Panc1 (cell line): Measurements from ENCODE around the gene SRCAP. TPM values are rescaled to one million over a fixed set of nuclear protein-coding genes. Genes with fewer than 3 reads are reported as not detected.

ENCODE experiments used
- ATAC-seq: fragments of 200-7000 bp; cut with Tn5 transposase; 2 replicates; pipeline ENCODE4 v1.9.1; 2020; ENCODE audit warnings: mild to moderate bottlenecking, moderate library complexity
- BruUV-seq: library from RNA; stranded (reverse); fragments of 400-500 nt; replicated peaks from 2 replicates; lab custom pipeline; 2021; lab: Mats Ljungman, UMichigan
- CTCF ChIA-PET: fragments of 300-600 bp; sonication (Branson Sonifier 250); formaldehyde crosslinking; loops from one replicate; lab custom pipeline; 2022; ENCODE audit warnings: antibody characterized with exemption; lab: Charles Lee
- POLR2A ChIA-PET: fragments of 300-600 bp; sonication (Branson Sonifier 250); formaldehyde crosslinking; loops from one replicate; lab custom pipeline; 2022; ENCODE audit warnings: antibody characterized with exemption; lab: Charles Lee
- DNase-seq: peaks from one replicate; pipeline ENCODE4 v3.0.0-alpha.2; 2010; ENCODE audit warnings: low read depth, low spot score
- H3K27ac ChIP-seq: 2 replicates; pipeline ENCODE4 v1.5.1; 2011; ENCODE audit warnings: mild to moderate bottlenecking, low read length, inconsistent platforms
- H3K27me3 ChIP-seq: fragments of 200-500 bp; sonication (Bioruptor generic); 2 replicates; pipeline ENCODE4 v1.6.0; 2014; ENCODE audit warnings: low read length, inconsistent platforms; ENCODE audit not compliant: control insufficient read depth, insufficient read depth
- H3K36me3 ChIP-seq: fragments of 200-500 bp; sonication (Bioruptor generic); 2 replicates; pipeline ENCODE4 v1.5.1; 2014; ENCODE audit warnings: inconsistent platforms, mild to moderate bottlenecking, low read length, moderate library complexity; ENCODE audit not compliant: control insufficient read depth, insufficient read depth
- H3K4me1 ChIP-seq: 2 replicates; pipeline ENCODE4 v1.5.1; 2011; ENCODE audit warnings: inconsistent platforms, mild to moderate bottlenecking, low read length, moderate library complexity; ENCODE audit not compliant: control insufficient read depth, insufficient read depth
- H3K4me3 ChIP-seq, 2 experiments: 2 replicates each; pipeline ENCODE4 v1.5.1; 2011 to 2012; ENCODE audit warnings: low read depth in 2 of 2, low read length in 2 of 2, mild to moderate bottlenecking in 2 of 2, inconsistent platforms in 1 of 2, moderate library complexity in 1 of 2
- H3K9me3 ChIP-seq: fragments of 200-500 bp; sonication (Bioruptor generic); 2 replicates; pipeline ENCODE4 v1.5.1; 2014; ENCODE audit warnings: low read depth, mild to moderate bottlenecking, inconsistent platforms, low read length, moderate library complexity; ENCODE audit not compliant: control insufficient read depth, insufficient read depth
- CTCF ChIP-seq: fragments of 450-650 bp; IDR thresholded peaks from 2 replicates; pipeline ENCODE4 v1.5.1; 2017; ENCODE audit warnings: mild to moderate bottlenecking
- POLR2AphosphoS5 ChIP-seq: IDR thresholded peaks from 2 replicates; pipeline ENCODE4 v1.6.1; 2012; ENCODE audit warnings: mild to moderate bottlenecking, low read depth, low read length, moderate library complexity
- REST ChIP-seq, 2 experiments: IDR thresholded peaks; 2 replicates each; pipeline ENCODE4 v1.6.1; 2011 to 2012; ENCODE audit warnings: low read depth in 2 of 2, control low read depth in 1 of 2, low read length in 1 of 2, mild to moderate bottlenecking in 1 of 2, moderate library complexity in 1 of 2; ENCODE audit not compliant: insufficient read depth in 1 of 2
- SIN3A ChIP-seq: IDR thresholded peaks from 2 replicates; pipeline ENCODE4 v1.6.1; 2012; ENCODE audit warnings: low read depth, mild to moderate bottlenecking, low read length, moderate library complexity, borderline replicate concordance; ENCODE audit not compliant: insufficient read depth
- TCF7L2 ChIP-seq: IDR thresholded peaks from 2 replicates; pipeline ENCODE4 v1.6.1; 2011; ENCODE audit warnings: mild to moderate bottlenecking, low read depth, low read length, inconsistent platforms
- in situ Hi-C: cut with HindIII; loops from 2 replicates; pipeline ENCODE4 v1.10.0; 2016; ENCODE audit warnings: low sequenced_read_pairs, low pct_unique_long_range_greater_than_20kb
- intact Hi-C: fragments of 100-400 bp; cut with micrococcal nuclease; formaldehyde crosslinking; loops from one replicate; pipeline ENCODE4 v1.10.0; 2022; ENCODE audit not compliant: unreplicated experiment
- total RNA-seq: library from RNA; stranded (reverse); gene quantifications from one replicate; pipeline ENCODE4 v1.2.1, GENCODE V29; 2021; ENCODE audit not compliant: unreplicated experiment

SRCAP gene
- total RNA-seq, 1 experiment from 2014 or later, result 73.6 TPM

- Histone ChIP-seq H3K36me3 (peaks cover 3% of the 10 kb centered on the region), H3K27ac (no peak overlapping the region), H3K9me3 (no peaks in the 10 kb centered on the region), H3K4me1 (peaks cover 19% of the 10 kb centered on the region), H3K27me3 (no peaks in the 10 kb centered on the region), H3K4me3 (no peak overlapping the region)
- DNase-seq (no peak), ATAC-seq (no peak)
- POLR2A ChIA-PET, result no interaction called here
- intact Hi-C loops (no loop called here), in situ Hi-C loops (no loop called here)
- CTCF ChIA-PET, result no interaction called here
- no TSS peak for BruUV-seq
- TF ChIP-seq POLR2AphosphoS5, result no peak
- no peak for TF ChIP-seq CTCF
- no peak for TF ChIP-seq TCF7L2
- TF ChIP-seq REST (IDR thresholded peaks at IDR 0.05; ENCODE audit: insufficient read depth in 1 of 2, low read depth in 2 of 2, low read length in 1 of 2), result no peak
- TF ChIP-seq SIN3A, result no peak
Observed at GRCh38 chr16:30750876-30751465, 52.0 kb downstream of the SRCAP start.

- CTCF ChIA-PET, result no interaction called here
- ATAC-seq (no peak), DNase-seq (no peak)
- Histone ChIP-seq H3K27me3 (no peaks in the 10 kb centered on the region), H3K9me3 (no peaks in the 10 kb centered on the region), H3K4me1 (peaks cover 8% of the 10 kb centered on the region), H3K36me3 (peaks cover 3% of the 10 kb centered on the region), H3K4me3 (no peak overlapping the region), H3K27ac (no peak overlapping the region)
- BruUV-seq, result no TSS peak
- in situ Hi-C loops, result no loop called here
- intact Hi-C loops, result no loop called here
- POLR2A ChIA-PET, result no interaction called here
- TF ChIP-seq POLR2AphosphoS5 (no peak), REST (IDR thresholded peaks at IDR 0.05; ENCODE audit: insufficient read depth in 1 of 2, low read depth in 2 of 2, low read length in 1 of 2) (no peak), TCF7L2 (no peak), SIN3A (no peak), CTCF (no peak)
Observed at GRCh38 chr16:30753596-30753995, 54.6 kb downstream of the SRCAP start.
